ENCODE data around the gene CACUL1. TPM values are rescaled to one million over a fixed set of nuclear protein-coding genes. Genes with fewer than 3 reads are reported as not detected.

CACUL1 gene
- total and polyA plus RNA-seq, 2 of the 13 experiments (the other 11 are each of a cell fraction or from before 2014, with no cell fraction given): 14.2 to 31.0 TPM

GRCh38 chr10:118792526-118792925, 37.8 kb upstream of the CACUL1 start (continued):
- no peak for TF ChIP-seq ZBTB40 (IDR thresholded peaks at IDR 0.05)
- TF ChIP-seq ZBTB40 (CRISPR knock-in tag; IDR thresholded peaks at IDR 0.05): no peak
- no peak for TF ChIP-seq ZNF772 (CRISPR knock-in tag; IDR thresholded peaks at IDR 0.05)
- no peak for TF ChIP-seq PHF20 (CRISPR knock-in tag; IDR thresholded peaks at IDR 0.05)

GRCh38 chr10:118790058-118790457, 35.3 kb upstream of the CACUL1 start:
- Histone ChIP-seq H2AFZ (ENCODE audit: low read length) (no peak overlapping the region), H3K9ac (ENCODE audit: insufficient read depth, low read depth, low read length) (no peak overlapping the region), H3K27me3 (ENCODE audit: control insufficient read depth in 1 of 2, insufficient read depth in 2 of 2, low read length in 2 of 2) (peaks cover 0 to 15% of the 10 kb centered on the region in 2 experiments; a peak in 2 of 5 replicates), H4K20me1 (ENCODE audit: insufficient read depth, low read length) (no peaks in the 10 kb centered on the region), H3K4me3 (replicated peaks in 1 of 3; ENCODE audit: insufficient read depth in 1 of 3, low read depth in 2 of 3, low read length in 3 of 3) (no peak overlapping the region), H3K9me3 (ENCODE audit: low read length) (no peaks in the 10 kb centered on the region), H3K4me2 (ENCODE audit: low read depth, low read length) (no peak overlapping the region), H3K36me3 (replicated peaks in 1 of 2; ENCODE audit: control insufficient read depth in 1 of 2, insufficient read depth in 2 of 2, low read length in 2 of 2) (no peaks in the 10 kb centered on the region), H3K4me1 (ENCODE audit: insufficient read depth, low read length) (no peaks in the 10 kb centered on the region), H3K27ac (ENCODE audit: extremely low read length, insufficient read depth, low read length) (no peak overlapping the region), H3K79me2 (ENCODE audit: insufficient read depth, low read length) (no peaks in the 10 kb centered on the region)
- no TSS peak for BruUV-seq (replicated peaks)
- WGBS (ENCODE audit: low lambda C conversion rate): 31% methylated on average over 7 of the region's 7 CpGs
- FAIRE-seq: no peak
- ChIA-PET POLR2A (no interaction called here), CTCF (ENCODE audit: low intra/inter-chr PET ratio, low total read pairs) (no interaction called here)
- in situ Hi-C loops (cut with HindIII; ENCODE audit: extremely low pct_ligation_motif_present, low pct_unique_long_range_greater_than_20kb) (no loop called here), intact Hi-C loops (cut with micrococcal nuclease; ENCODE audit: unreplicated experiment) (no loop called here)
- no peak for DNase-seq (ENCODE audit: low spot score)
- no peak for ATAC-seq
- no peak for TF ChIP-seq KDM5B (CRISPR knock-in tag; IDR thresholded peaks at IDR 0.05; ENCODE audit: borderline replicate concordance)
- TF ChIP-seq ZNF574 (CRISPR knock-in tag; IDR thresholded peaks at IDR 0.05): no peak
- no peak for TF ChIP-seq TCF12 (IDR thresholded peaks at IDR 0.05)
- TF ChIP-seq TCF12 (CRISPR knock-in tag; IDR thresholded peaks at IDR 0.05): no peak
- no peak for TF ChIP-seq ZNF850 (CRISPR knock-in tag; conservative IDR thresholded peaks at IDR 0.05)
- peak; percentile 81 for TF ChIP-seq MAFF (IDR thresholded peaks at IDR 0.05; ENCODE audit: low read depth, low read length)
- peak; percentile 39 to 80 for TF ChIP-seq MAFK (conservative IDR thresholded peaks at IDR 0.05 in 1 of 2, IDR thresholded peaks at IDR 0.05 in 1 of 2; ENCODE audit: low read length in 2 of 2)

All from HepG2 (cell line).